ENCODE measurements around the gene SLC5A12.
A peak's percentile ranks its signal among the peaks of the same experiment; 100 is the strongest.

SLC5A12 gene

DNA sequence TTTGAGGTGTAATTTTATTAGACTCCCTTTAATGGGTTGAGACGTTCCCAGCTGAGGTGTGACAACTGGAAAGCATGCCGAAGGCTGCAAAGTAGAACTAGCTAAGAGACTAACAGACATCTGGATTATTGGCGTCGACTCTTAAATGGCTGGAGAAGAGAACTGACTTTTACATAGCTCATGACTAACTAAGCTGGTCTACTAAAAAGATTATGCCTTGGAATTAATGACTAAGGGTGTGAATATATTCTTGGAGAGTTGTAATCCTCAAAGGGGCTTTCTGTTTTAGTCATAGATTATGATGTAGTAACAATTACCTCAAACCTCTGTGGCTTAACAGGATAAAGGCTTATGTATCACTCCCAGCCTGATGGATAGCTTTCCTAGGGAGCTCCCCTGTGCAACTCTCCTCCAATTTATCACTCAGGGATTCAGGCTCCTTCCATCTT, 39.5 kb upstream of the SLC5A12 start:
- TF ChIP-seq, protein P1, sequence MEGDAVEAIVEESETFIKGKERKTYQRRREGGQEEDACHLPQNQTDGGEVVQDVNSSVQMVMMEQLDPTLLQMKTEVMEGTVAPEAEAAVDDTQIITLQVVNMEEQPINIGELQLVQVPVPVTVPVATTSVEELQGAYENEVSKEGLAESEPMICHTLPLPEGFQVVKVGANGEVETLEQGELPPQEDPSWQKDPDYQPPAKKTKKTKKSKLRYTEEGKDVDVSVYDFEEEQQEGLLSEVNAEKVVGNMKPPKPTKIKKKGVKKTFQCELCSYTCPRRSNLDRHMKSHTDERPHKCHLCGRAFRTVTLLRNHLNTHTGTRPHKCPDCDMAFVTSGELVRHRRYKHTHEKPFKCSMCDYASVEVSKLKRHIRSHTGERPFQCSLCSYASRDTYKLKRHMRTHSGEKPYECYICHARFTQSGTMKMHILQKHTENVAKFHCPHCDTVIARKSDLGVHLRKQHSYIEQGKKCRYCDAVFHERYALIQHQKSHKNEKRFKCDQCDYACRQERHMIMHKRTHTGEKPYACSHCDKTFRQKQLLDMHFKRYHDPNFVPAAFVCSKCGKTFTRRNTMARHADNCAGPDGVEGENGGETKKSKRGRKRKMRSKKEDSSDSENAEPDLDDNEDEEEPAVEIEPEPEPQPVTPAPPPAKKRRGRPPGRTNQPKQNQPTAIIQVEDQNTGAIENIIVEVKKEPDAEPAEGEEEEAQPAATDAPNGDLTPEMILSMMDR (conservative IDR thresholded peaks at IDR 0.05; ENCODE audit: low read length): no peak
- no peak for DNase-seq (ENCODE audit: low read depth)

DNA sequence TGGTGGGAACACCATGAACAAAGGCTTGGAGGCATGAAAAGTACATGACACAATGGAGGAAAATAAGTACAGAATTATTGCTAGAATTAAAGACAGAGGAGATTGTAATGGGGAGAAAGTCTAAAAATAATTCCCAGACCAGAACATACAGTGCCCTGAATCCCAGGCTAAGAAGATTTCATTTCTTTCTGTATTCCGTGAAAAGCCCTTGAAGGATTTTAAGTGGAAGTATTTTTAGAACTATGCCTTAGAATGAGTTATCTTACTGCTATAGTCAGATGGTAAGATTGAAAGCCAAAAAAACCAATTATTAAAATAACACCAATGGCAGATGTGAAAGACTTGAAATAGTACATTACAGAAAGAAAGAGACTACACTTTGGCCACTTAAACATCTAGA, 36.1 kb upstream of the SLC5A12 start:
- TF ChIP-seq, protein P1 (conservative IDR thresholded peaks at IDR 0.05; ENCODE audit: low read length): no peak
- no peak for DNase-seq (ENCODE audit: low read depth)
- no peak overlapping the region for H3K4me3 ChIP-seq (ENCODE audit: low read length)

More for the DNA sequence above, 39.5 kb upstream of the SLC5A12 start:
- no peak overlapping the region for H3K4me3 ChIP-seq (ENCODE audit: low read length)

DNA sequence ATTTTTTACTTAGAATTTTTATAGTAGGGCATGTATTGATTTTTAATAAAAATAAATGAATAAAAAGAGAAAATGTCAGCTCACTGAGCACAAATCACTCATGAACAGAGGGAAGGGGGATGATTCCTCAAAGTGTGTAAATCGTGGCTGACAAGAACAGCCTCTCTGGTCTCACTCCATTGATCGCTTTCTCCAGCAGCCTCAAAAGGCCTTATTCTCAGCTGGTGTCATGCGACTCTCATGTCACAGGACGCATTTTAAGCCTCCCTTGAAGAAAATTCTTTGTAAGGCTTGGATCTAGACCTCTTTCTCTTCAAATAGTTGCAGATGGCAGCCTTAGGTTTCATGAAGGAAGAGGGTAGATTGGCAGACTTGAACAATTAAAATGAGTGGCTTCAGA, 33.9 kb upstream of the SLC5A12 start:
- TF ChIP-seq, protein P1 (conservative IDR thresholded peaks at IDR 0.05; ENCODE audit: low read length): no peak
- DNase-seq (ENCODE audit: low read depth): no peak
- H3K4me3 ChIP-seq (ENCODE audit: low read length): no peak overlapping the region

DNA sequence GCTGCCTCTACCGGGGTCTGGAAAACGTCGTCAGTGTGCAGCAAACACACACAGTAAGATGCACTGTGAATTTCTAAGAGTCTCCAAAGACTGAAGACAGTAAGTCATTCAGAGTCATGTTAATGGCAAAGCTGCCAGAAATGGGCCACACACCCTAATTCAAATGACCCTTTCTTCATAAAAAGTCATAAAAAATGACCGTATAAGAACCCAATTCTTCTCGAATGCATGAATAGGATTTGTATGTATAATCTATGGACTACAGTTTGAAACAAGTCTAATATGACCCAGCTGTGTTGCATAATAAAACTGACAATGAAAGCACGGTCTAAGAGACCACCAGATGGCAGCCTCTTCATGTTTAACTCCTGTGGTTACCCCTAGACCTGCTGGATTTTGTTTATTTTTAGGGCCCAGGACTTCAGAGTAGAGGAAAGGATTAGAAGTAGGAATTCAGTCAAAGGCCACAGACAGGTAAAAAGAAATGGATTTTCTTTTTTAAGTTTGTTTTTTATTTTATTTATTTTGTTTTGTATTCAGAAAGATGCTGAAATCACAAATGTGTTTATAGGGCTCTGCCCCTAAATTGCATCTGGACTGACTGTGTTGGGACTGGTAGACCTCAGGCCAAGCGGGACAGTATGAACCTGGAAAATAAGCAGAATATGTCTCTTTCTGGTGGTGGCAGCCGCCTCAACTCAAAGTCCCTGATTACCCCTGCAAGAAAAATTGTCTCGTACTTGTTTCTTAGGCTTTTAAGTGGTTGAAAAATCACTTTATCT, 32.1 kb upstream of the SLC5A12 start:
- no peak overlapping the region for H3K4me3 ChIP-seq (ENCODE audit: low read length)
- TF ChIP-seq, protein P1 (conservative IDR thresholded peaks at IDR 0.05; ENCODE audit: low read length): peak; percentile 86
- DNase-seq (ENCODE audit: low read depth): peak; percentile 81

DNA sequence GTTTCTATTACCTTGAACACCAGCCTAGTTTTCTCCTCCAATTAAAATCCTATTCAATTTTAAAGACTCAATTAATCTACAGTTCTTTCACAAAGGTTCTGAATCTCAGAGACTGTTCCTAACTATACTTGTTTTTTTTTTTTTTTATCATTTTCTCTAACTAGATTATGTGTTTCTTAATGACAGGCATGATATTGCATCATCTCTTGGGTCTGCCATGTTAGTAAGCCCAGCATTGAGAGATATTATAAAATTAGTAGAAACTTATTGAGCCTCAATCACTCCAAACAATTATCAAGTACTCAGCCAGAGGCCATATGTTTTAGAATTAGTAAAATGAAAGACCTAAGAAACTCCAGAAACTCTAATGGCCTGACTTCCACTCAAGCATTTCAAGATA, 28.1 kb upstream of the SLC5A12 start:
- DNase-seq (ENCODE audit: low read depth): no peak
- TF ChIP-seq, protein P1 (conservative IDR thresholded peaks at IDR 0.05; ENCODE audit: low read length): no peak
- H3K4me3 ChIP-seq (ENCODE audit: low read length): no peak overlapping the region

DNA sequence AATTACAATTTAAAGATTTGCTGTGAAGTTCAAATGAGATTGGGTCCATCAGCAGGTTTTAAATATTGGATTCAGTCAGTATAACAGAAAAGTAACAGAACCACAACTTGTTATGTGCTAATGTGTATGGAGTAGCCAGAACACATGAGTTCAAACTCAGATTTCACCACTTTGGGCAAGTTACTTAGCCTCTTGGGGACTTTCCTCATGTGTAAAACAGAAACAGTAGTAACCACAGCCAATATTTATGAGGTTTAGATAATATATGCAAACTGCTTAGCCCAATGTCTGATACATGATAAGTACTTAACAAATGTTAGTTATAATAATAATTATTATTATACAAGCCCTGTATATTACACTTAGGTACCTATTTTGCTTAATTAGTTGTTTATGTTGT, 21.8 kb upstream of the SLC5A12 start:
- TF ChIP-seq, protein P1 (conservative IDR thresholded peaks at IDR 0.05; ENCODE audit: low read length): no peak
- H3K4me3 ChIP-seq (ENCODE audit: low read length): no peak overlapping the region
- DNase-seq (ENCODE audit: low read depth): no peak

DNA sequence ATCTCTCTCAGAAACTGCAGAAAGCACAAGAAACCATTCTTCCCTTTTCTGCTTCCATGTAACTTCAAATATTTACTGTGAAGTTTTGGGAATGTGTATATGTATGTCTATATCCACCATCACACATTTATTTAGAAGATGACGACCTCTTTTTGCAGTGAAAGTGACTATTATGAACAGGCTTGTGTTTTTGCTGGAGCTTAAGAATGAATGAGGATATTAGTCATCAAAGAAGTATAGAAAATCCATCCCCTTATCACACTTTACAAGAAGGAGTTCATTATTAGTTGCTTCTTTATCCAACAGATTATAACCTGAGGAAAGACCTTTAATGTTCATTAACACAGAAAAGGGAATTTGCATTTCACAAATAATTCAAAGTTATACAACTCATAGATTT, 21.1 kb upstream of the SLC5A12 start:
- no peak for DNase-seq (ENCODE audit: low read depth)
- TF ChIP-seq, protein P1 (conservative IDR thresholded peaks at IDR 0.05; ENCODE audit: low read length): no peak
- H3K4me3 ChIP-seq (ENCODE audit: low read length): no peak overlapping the region

Data from AG10803 (cell line).